ENCODE measurements around the gene MAN1A1. TPM values are rescaled to one million over a fixed set of nuclear protein-coding genes. Genes with fewer than 3 reads are reported as not detected.

MAN1A1 gene
- total and polyA plus RNA-seq, 7 donors = 10.2 to 143 (median 81.9) TPM

DNA sequence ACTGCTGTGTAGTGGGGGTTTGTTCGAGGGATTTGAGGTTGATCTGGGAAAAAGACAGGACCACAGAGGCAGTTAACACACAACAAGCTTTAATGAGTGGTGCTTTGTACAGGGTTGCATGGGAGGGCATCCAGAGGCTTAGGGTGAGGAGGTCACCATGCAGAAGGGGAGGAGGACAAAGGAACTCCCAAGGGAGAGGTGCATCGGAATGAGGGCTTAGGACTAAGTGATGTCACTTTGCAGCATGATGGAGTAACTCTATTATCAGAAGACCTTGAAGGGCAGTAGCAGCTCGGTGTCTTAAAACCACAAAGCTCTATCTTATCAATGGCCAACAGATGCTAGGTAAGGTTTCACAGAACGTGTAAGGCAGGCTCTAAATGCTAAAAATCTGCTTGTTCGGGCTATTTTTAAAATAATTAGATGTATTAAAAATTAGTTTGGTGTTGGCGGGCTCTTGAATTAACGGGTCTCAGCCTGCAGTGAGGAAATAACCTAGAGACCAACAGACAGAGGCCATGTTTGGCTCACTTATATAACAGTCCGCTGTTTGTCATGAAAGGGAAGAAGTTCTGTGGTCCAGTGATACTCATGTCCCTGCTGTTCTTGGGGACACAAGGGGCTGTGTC, 37.9 kb downstream of the MAN1A1 start:
- H3K36me3 ChIP-seq = peaks cover 0 to 2% (median under 1%) of the 10 kb centered on the region in 4 donors
- no peak for DNase-seq
- H3K27ac ChIP-seq = no peak overlapping the region
- H3K4me1 ChIP-seq = peaks cover 0 to 47% (median 20%) of the 10 kb centered on the region in 4 donors
- WGBS, 2 donors = 90 to 95% methylated on average over 8 of the region's 8 CpGs
- no peaks in the 10 kb centered on the region for H3K9me3 ChIP-seq
- TF ChIP-seq CTCF (IDR thresholded peaks at IDR 0.05) (no peak), EP300 (IDR thresholded peaks at IDR 0.05) (no peak), POLR2AphosphoS5 (IDR thresholded peaks at IDR 0.05) (no peak), POLR2A (IDR thresholded peaks at IDR 0.05) (no peak)
- no peak overlapping the region for H3K4me3 ChIP-seq
- H3K27me3 ChIP-seq = no peaks in the 10 kb centered on the region
- intact Hi-C loops (cut with DNase I) = no loop called here

DNA sequence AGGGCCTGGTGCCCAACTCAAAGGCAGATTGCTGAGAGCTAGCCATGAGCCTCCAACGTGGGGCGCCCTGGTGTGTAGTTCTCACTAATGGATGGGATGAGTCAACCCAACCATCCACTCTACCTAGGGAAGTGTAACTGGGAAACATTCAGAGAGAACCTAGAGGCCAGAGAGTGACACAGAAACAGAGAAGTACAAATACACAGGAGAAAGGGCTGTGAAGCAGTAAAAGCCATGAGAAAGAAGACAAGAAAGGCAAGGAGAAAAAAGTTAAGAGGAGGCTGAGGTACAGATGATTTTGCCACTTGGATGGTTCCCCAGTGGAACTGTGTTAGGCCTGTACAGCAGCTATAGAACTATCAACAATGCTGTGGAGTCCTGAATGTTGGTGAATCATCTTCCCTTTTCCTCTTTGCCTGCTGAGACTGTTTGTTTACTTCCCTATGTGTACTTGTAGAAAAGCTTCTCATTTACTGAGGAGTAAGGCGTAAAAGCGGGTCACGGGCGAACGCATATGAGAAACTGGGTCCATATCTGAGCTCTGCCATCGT, 39.0 kb downstream of the MAN1A1 start:
- H3K4me1 ChIP-seq = peaks cover 0 to 47% (median 18%) of the 10 kb centered on the region in 4 donors
- WGBS, 2 donors = 81 to 86% methylated on average over 8 of the region's 8 CpGs

DNA sequence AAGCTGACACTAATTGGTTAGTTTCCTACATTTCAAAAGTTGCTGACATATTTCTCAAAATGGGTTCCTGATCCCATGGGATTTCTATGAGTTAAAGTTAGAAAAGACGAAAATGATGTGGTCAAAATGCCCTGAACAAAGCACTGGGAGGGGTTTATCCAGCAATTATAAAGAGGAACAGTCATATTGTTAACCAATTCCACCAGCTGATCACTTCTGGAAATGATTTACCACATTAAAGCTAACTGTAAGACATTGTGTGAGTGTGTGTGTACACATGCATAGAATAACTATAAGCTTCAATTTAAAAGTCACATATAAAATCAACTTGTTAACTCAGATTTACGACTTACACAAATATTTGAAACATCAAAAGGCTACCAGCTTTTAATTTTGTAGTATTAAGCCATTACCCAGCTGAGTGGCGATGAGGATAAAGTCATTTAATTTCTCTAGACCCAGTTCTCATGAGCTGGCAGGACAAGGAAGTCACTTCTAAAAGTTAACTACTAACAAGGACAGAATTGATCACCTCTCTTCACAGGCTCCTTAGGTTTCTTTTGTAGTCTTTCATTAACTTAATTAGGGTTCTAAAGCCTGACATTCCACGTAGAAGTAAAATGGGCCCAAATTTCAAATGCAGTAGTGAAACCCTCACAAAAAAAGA, 40.4 kb downstream of the MAN1A1 start:
- H3K27me3 ChIP-seq = no peaks in the 10 kb centered on the region
- no peak overlapping the region for H3K27ac ChIP-seq
- H3K4me1 ChIP-seq = peaks cover 0 to 34% (median 7%) of the 10 kb centered on the region in 4 donors
- no peak overlapping the region for H3K4me3 ChIP-seq
- DNase-seq = no peak
- no peak for TF ChIP-seq EP300 (IDR thresholded peaks at IDR 0.05)
- no peak for TF ChIP-seq POLR2AphosphoS5 (IDR thresholded peaks at IDR 0.05)
- no peak for TF ChIP-seq CTCF (IDR thresholded peaks at IDR 0.05)
- H3K9me3 ChIP-seq = no peaks in the 10 kb centered on the region
- H3K36me3 ChIP-seq = peaks cover 0 to 15% (median 9%) of the 10 kb centered on the region in 4 donors
- intact Hi-C loops (cut with DNase I) = no loop called here
- 22 to 63% methylated on average over 4 of the region's 4 CpGs for WGBS, 2 donors

More for the DNA sequence above, 39.0 kb downstream of the MAN1A1 start:
- no peak for DNase-seq
- Histone ChIP-seq H3K9me3 (no peaks in the 10 kb centered on the region), H3K4me3 (no peak overlapping the region), H3K36me3 (peaks cover 0 to 12% (median 7%) of the 10 kb centered on the region in 4 donors), H3K27ac (no peak overlapping the region), H3K27me3 (no peaks in the 10 kb centered on the region)
- intact Hi-C loops (cut with DNase I) = no loop called here
- TF ChIP-seq EP300 (IDR thresholded peaks at IDR 0.05) = no peak
- no peak for TF ChIP-seq POLR2A (IDR thresholded peaks at IDR 0.05)
- TF ChIP-seq CTCF (IDR thresholded peaks at IDR 0.05) = no peak
- no peak for TF ChIP-seq POLR2AphosphoS5 (IDR thresholded peaks at IDR 0.05)

- Histone ChIP-seq H3K9me3 (no peaks in the 10 kb centered on the region), H3K27me3 (no peaks in the 10 kb centered on the region), H3K4me3 (no peak overlapping the region), H3K4me1 (peaks cover 0 to 29% (median 5%) of the 10 kb centered on the region in 4 donors), H3K36me3 (peaks cover 0 to 15% (median 9%) of the 10 kb centered on the region in 4 donors), H3K27ac (no peak overlapping the region)
- peak in 3 of 4 donors; percentile 12 to 27 (median 22) for TF ChIP-seq POLR2AphosphoS5 (IDR thresholded peaks at IDR 0.05)
- no peak for TF ChIP-seq POLR2A (IDR thresholded peaks at IDR 0.05)
- TF ChIP-seq CTCF (IDR thresholded peaks at IDR 0.05) = no peak
- TF ChIP-seq EP300 (IDR thresholded peaks at IDR 0.05) = no peak
- DNase-seq = no peak
- 19 to 57% methylated on average over 2 of the region's 2 CpGs for WGBS, 2 donors
- intact Hi-C loops (cut with DNase I) = no loop called here
These were observed 41.5 kb downstream of the MAN1A1 start for GRCh38 chr6:119308048-119308570.

Data from sigmoid colon (tissue), 7 donors.